Coronary artery (tissue), 2 donors: Measurements from ENCODE around the gene C12orf75.
"Not testable (repeated sequence)": the region's sequence is repeated elsewhere in the genome, so short reads cannot be mapped to it uniquely, and the experiment has no call there.

Source experiments
- DNase-seq: peaks from one replicate; pipeline ENCODE4 v3.0.0-alpha.2; 2017; ENCODE audit warnings: low spot score
- H3K27ac ChIP-seq, 2 donors: fragments of 200-600 bp; sonication (generic); one replicate each; pipeline ENCODE4 v1.5.1; 2016 to 2019
- H3K4me3 ChIP-seq: fragments of 200-600 bp; sonication (generic); 2 replicates; pipeline ENCODE4 v1.5.1; 2016; ENCODE audit warnings: mild to moderate bottlenecking, moderate library complexity
- TF ChIP-seq, protein P1 (sequence below): fragments of 200-600 bp; sonication (generic); IDR thresholded peaks from one replicate; pipeline ENCODE4 v1.5.1; 2019; ENCODE audit warnings: antibody characterized with exemption

Gene C12orf75

DNA sequence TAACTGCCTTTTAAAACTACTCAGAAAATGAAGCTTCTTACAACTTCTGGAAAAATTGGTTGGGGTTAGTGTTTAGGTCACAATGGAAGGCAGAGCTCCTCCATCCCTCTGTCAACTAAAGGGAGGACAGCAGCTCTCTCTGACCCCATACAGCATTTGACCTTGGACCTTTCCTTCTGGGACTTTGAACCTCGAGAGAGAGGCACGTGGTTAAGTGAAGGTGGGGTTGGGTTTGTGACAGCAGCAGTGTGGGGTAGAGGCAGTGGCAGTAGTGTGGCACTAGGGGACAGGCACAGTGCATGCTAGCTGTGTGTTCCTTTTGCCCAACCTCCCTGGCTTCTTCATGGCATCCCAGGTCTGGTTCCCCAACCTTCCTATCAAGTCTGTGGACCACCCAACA lies 9.4 kb upstream of the C12orf75 start:
- H3K4me3 ChIP-seq: no peak overlapping the region
- TF ChIP-seq, protein P1, sequence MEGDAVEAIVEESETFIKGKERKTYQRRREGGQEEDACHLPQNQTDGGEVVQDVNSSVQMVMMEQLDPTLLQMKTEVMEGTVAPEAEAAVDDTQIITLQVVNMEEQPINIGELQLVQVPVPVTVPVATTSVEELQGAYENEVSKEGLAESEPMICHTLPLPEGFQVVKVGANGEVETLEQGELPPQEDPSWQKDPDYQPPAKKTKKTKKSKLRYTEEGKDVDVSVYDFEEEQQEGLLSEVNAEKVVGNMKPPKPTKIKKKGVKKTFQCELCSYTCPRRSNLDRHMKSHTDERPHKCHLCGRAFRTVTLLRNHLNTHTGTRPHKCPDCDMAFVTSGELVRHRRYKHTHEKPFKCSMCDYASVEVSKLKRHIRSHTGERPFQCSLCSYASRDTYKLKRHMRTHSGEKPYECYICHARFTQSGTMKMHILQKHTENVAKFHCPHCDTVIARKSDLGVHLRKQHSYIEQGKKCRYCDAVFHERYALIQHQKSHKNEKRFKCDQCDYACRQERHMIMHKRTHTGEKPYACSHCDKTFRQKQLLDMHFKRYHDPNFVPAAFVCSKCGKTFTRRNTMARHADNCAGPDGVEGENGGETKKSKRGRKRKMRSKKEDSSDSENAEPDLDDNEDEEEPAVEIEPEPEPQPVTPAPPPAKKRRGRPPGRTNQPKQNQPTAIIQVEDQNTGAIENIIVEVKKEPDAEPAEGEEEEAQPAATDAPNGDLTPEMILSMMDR: no peak
- no peak for DNase-seq
- H3K27ac ChIP-seq: no peak overlapping the region

DNA sequence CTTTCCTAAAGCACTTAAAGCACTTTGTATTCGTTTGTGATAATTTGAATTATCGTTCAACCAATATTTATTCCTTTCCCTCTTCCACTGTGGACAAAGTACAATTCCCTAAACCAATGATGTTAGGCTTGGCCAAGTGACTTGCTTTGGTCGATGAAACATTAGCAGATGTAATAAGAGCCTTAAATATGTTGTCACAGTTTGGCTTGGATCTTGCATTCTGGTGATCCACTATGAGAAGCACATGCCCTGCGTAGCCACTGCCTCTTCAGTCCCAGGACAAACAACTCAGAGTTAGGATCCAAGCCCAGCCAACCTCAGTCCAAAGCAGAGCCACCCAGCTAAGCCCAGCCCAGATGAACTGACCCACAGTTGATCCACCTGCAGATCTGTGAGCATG lies 8.4 kb upstream of the C12orf75 start:
- DNase-seq: no peak
- TF ChIP-seq, protein P1: no peak
- Histone ChIP-seq H3K27ac (no peak overlapping the region), H3K4me3 (no peak overlapping the region)

DNA sequence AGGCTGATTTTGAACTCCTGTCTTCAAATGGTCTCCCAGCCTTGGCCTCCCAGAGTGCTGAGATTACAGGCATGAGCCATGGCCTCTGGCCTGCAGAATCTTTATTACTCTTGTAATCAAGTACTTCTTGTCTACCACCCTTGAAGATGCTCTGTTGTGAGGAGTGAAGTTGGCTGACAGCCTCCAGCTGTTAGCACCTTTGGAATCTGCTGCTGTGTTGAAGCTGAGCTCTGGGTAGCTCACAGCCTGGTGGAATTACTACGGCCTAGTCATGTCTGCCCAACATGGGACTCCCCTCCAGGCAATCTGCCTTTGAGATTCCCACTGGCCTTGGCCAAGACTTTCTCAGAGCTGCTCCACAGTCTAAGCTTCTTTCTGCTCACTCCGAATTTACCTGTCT lies 5.8 kb upstream of the C12orf75 start:
- TF ChIP-seq, protein P1: no peak
- DNase-seq: no peak
- no peak overlapping the region for H3K27ac ChIP-seq
- no peak overlapping the region for H3K4me3 ChIP-seq

DNA sequence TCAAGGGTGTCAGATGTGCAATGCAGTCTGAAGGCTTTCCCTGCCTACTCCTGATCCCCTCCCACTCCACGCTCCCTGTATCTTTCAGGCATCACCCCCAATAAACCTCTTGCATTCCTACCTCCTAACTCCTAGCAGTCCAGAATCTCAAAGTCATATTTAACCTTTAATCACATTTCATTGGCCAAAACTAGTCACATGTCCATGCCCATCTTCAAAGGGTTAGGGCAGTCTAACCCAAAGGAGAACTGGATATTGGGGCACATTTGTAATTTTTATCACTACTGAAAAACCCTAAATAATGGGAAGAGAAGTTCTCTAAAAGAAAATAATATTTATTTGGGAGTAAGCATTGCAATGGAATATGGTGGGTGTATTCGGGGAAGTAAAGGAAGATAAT lies 5.4 kb upstream of the C12orf75 start:
- TF ChIP-seq, protein P1: no peak
- no peak for DNase-seq
- Histone ChIP-seq H3K27ac (no peak overlapping the region), H3K4me3 (no peak overlapping the region)

DNA sequence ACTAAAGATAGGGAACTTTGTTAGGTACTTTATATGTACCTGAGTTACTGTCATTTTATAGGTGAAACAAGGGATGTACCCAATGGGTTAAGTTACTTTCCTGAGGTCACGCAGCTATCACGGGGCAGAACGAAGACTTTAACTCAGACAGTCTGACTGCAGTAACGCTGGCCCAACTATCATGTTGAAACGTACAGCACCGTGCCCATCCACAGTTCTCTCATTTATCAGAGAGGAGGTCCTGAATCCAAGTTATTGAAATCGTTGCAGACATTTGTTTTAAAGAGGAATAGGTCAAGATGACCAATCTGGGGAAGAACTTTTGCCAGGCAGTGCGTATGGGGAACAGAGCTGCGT lies 587 bp upstream of the C12orf75 start:
- no peak for DNase-seq
- H3K4me3 ChIP-seq: peak overlapping the region; percentile 84
- TF ChIP-seq, protein P1: no peak
- no peak overlapping the region for H3K27ac ChIP-seq

DNA sequence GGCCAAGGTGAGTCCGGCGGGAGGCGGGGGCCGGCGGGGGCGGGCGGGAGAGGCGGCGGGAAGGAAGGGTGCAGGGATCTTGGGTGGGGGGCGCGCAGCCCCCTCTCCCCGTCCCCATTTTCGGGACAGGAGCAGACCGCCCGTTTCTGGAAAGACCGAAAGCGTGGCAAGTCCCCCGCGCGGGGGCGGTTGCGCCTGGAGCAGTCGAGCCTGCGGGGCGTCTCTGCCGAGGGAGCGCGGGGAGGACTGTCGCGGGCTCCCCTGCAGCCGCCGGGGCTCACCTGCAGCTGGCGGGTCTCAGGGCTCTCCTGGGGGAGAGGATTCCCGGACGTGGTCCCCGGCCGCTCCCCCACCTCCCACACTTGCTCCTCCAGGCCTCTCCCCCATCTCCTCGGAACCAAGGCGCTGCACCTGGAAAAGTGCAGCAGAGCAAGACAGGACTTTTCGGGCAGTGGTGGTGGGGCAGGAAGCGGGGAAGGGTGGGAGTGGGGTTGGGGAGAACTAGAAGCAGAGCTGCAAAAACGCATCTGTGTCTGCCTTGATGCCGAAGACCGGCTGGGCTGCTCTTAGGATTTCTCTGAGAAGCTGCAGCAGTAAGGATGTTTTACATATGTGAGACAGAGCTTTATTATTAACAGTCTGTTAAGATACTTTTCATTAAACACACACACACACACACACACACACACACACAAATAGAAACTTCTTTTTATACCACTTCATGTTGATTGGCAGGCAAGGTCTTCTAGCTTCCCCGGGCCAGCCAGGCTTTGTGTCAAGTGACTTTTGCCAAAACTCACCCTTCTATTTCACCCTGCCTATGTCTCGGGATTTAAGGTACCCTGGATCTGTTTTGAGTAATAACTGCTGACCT lies 677 bp downstream of the C12orf75 start:
- TF ChIP-seq, protein P1: no peak
- no peak for DNase-seq
- Histone ChIP-seq H3K4me3 (peak overlapping the region; percentile 84), H3K27ac (peak overlapping the region; percentile 66 to 68)

DNA sequence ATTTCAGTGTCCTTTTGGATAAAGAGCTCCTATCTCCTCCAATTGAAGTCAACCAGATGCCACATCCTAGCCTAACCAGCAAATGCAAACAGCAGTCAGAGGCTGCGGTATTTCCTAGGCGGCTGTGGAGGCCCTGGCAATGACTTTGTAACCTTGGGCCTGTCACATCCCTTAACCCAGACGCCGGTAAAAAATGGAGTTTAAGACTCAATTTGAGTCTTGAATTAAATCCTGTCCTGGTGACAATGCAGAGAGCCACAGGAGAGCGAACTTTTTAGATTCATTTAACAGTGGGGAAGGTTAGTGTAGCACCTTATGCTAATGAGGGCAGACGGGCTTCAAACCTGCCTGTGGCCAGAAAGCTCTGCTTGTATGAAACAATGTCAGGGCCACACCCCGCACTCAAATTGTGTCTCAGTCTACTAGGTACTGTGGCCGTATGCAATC lies 1.3 kb downstream of the C12orf75 start:
- Histone ChIP-seq H3K4me3 (peak overlapping the region; percentile 84), H3K27ac (peak overlapping the region; percentile 41 to 66)
- DNase-seq: no peak
- TF ChIP-seq, protein P1: no peak

DNA sequence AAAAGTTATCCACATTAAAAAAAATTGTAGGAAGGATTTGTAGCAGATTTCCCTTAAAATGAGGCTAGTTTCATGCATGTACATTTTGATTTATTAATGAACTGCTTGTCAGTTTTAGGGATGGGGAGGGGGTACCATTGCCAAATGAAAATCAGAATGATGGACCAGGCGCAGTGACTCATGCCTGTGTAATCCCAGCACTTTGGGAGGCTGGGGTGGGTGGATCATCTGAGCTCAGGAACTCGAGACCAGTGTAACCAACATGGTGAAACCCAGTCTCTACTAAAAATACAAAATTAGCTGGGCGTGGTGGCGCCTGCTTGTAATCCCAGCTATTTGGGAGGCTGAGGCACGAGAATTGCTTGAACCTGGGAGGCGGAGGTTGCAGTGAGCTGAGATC lies 1.8 kb downstream of the C12orf75 start:
- DNase-seq: not testable (repeated sequence)
- Histone ChIP-seq H3K27ac (peak overlapping the region; percentile 41 to 66), H3K4me3 (peak overlapping the region; percentile 84)
